T-helper 17 cell (primary cell): Measurements from ENCODE around the gene STT3B. TPM values are rescaled to one million over a fixed set of nuclear protein-coding genes. Genes with fewer than 3 reads are reported as not detected.

ENCODE experiments used
- ATAC-seq: fragments of 150-1000 bp; cut with Tn5 transposase; 2 replicates; pipeline ENCODE4 v1.10.0; 2021; ENCODE audit warnings: mild to moderate bottlenecking, moderate library complexity
- DNase-seq, 3 donors: peaks; one replicate each; pipeline versions ENCODE4 v3.0.0 to v3.0.0-alpha.2; 2020 to 2021
- H3K9me3 ChIP-seq: one replicate; pipeline ENCODE4 v1.7.0; 2013; ENCODE audit warnings: low read length, mild to moderate bottlenecking; ENCODE audit not compliant: control insufficient read depth, poor library complexity, severe bottlenecking
- H3K27ac Mint-ChIP-seq: one replicate; pipeline ENCODE4 v1.8.0; 2022; ENCODE audit warnings: mild to moderate bottlenecking, moderate library complexity, mixed read lengths
- H3K27me3 Mint-ChIP-seq: one replicate; pipeline ENCODE4 v1.8.0; 2022; ENCODE audit warnings: mixed read lengths
- H3K36me3 Mint-ChIP-seq: one replicate; pipeline ENCODE4 v1.8.0; 2022; ENCODE audit warnings: low read depth, mixed read lengths
- H3K4me1 Mint-ChIP-seq: one replicate; pipeline ENCODE4 v1.8.0; 2022; ENCODE audit warnings: mild to moderate bottlenecking, mixed read lengths
- H3K4me3 Mint-ChIP-seq: one replicate; pipeline ENCODE4 v1.8.0; 2022; ENCODE audit warnings: mild to moderate bottlenecking, moderate library complexity, mixed read lengths
- total RNA-seq, 4 donors: library from RNA in 2 of 4; stranded (reverse) in 2 of 4; gene quantifications; one replicate each; pipeline ENCODE4 v1.2.3 and lab custom pipeline; 2022 to 2026

STT3B gene
- total RNA-seq, 2 donors from 2014 or later = 125 to 151 TPM

DNA sequence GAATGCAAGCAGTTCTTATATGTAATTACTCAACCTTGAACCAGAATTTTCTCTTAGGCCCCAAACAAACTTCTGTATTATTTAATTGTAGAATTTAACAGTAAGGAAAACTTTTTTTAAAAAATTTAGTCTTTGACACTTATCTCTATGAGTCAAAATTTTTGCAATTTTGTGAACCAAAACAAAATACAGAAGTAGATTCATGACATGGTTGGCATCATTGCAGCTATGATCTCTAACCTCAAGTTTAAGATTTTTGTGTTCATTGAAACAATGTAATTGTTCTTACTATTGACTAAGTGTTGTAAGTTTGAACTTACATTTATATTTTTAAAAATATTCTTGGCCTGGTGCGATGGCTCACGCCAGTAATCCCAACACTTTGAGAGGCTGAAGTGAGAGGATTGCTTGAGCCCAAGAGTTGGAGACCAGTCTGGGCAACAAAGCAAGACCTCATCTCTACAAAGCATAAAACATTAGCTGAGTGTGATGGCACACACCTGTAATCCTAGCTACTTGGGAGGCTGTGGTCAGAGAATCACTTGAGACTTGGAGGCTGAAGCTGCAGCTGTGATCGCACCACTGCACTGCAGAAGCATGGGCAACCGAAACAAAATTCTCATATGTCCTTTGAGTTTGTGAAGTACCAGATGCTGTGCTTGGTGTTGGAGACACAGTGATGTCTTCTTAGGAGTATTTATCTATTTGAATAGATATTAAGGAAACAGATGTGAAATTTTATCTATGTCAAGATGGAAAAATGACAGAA is 39.7 kb downstream of the STT3B start:
- no peaks in the 10 kb centered on the region for H3K36me3 Mint-ChIP-seq
- ATAC-seq = no peak

DNA sequence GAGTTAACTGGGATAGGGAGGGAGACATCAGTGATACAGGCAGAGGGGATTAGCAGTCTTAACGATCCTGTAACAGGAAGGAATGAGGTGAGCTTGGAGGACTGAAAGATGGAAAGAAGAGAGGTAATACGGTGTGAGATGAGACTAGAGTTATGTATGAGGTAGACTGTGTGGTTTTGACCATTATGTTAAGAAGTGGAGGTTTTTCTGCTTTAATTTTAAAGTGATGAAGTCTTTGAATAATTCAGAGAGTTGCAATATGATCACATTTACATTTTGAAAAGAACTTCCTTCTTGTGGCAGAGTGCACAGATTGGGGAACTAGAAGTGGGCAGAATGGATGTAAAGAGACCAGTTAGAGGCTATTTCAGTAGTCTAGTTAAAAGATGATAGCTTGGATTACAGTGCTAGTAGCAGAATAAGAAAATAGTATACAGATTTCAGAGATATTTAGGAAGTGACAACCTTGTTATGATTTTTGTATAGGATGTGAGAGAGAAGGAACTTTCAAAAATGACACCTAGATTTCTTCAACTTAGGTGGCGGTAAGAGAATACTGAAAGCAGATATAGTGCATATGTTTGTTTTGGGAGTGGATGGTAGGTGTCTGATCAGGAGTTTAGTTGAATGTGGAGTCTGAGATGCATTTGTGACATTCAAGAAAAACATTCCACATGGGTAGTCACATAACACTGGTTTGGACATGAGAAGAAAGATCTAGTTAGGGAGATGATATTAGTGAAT is 40.5 kb downstream of the STT3B start:
- no peak overlapping the region for H3K4me3 Mint-ChIP-seq
- no peak overlapping the region for H3K27ac Mint-ChIP-seq
- no peaks in the 10 kb centered on the region for H3K27me3 Mint-ChIP-seq
- no peak for DNase-seq
- peaks cover 57% of the 10 kb centered on the region for H3K4me1 Mint-ChIP-seq
- peaks cover 2% of the 10 kb centered on the region for H3K36me3 Mint-ChIP-seq
- H3K9me3 ChIP-seq = no peaks in the 10 kb centered on the region
- ATAC-seq = peak; percentile 40

More for the DNA sequence above, 39.7 kb downstream of the STT3B start:
- Mint-ChIP-seq H3K27ac (no peak overlapping the region), H3K4me3 (no peak overlapping the region), H3K4me1 (peaks cover 54% of the 10 kb centered on the region), H3K27me3 (no peaks in the 10 kb centered on the region)
- DNase-seq = no peak
- H3K9me3 ChIP-seq = no peaks in the 10 kb centered on the region

DNA sequence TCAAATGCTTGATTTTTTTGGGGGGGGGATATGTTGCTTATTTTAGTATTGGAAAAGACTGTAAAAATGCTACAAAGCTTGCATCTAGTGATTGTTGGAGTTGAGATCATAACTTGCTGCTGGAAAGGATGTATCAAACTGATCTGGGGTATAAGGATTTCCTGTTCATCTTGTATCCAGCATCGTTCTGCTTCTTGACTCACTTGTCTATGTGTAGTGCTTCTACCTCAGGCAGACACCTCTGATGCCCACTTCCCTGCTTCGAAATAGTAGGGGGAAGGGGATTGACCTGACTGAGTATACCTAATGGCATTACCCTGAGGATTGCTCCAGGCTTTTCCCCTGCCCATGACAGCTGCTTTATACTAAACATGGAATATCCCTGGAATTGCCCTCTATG is 42.7 kb downstream of the STT3B start:
- peaks cover 48% of the 10 kb centered on the region for H3K4me1 Mint-ChIP-seq

DNA sequence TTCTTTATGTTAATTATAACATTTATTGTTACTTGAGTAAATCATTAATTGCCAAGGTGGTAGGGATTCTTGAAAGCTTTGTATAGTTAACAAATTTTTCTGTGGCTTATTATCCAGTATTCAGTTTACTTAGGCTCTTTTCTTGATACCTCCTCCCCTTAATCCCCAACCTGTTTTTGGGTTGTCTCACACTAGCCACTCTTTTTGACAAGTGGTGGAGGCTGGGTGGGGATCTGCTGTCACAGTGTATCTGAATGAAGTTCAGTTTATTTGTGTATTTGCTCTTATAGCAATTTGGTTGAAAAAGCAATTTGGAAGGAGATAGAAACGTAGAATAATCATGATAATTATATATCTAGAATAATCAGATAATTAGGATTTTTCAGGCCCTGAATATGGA is 43.8 kb downstream of the STT3B start:
- Mint-ChIP-seq H3K4me3 (no peak overlapping the region), H3K27me3 (no peaks in the 10 kb centered on the region), H3K27ac (no peak overlapping the region), H3K4me1 (peaks cover 40% of the 10 kb centered on the region), H3K36me3 (peaks cover 4% of the 10 kb centered on the region)
- ATAC-seq (no peak), DNase-seq (no peak)
- H3K9me3 ChIP-seq = no peaks in the 10 kb centered on the region

More for the DNA sequence above, 42.7 kb downstream of the STT3B start:
- no peak overlapping the region for H3K27ac Mint-ChIP-seq
- no peaks in the 10 kb centered on the region for H3K9me3 ChIP-seq
- peaks cover 4% of the 10 kb centered on the region for H3K36me3 Mint-ChIP-seq
- DNase-seq (no peak), ATAC-seq (peak; percentile 69)
- peak overlapping the region; percentile 62 for H3K4me3 Mint-ChIP-seq
- no peaks in the 10 kb centered on the region for H3K27me3 Mint-ChIP-seq

DNA sequence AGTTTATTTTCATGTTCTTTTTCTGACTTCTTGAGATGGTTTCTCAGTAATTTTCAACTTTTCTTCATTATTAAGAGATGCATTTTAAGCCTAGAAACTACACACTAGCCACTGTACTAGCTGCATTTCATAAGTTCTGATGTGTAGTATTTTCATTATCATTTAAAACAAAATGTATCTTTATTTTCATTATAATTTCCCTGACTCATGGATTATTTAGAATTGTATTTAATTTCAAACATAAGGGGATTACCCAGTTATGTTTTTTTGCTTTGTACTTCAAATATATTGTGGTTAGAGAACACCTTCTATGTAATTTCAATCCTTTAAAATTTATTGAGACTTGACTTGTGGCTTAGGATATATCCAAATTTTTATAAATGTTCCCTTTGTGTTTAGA is 44.5 kb downstream of the STT3B start:
- Mint-ChIP-seq H3K27me3 (no peaks in the 10 kb centered on the region), H3K4me3 (no peak overlapping the region), H3K4me1 (peaks cover 45% of the 10 kb centered on the region), H3K36me3 (peaks cover 4% of the 10 kb centered on the region), H3K27ac (peak overlapping the region; percentile 77)
- DNase-seq (no peak), ATAC-seq (no peak)
- H3K9me3 ChIP-seq = no peaks in the 10 kb centered on the region

DNA sequence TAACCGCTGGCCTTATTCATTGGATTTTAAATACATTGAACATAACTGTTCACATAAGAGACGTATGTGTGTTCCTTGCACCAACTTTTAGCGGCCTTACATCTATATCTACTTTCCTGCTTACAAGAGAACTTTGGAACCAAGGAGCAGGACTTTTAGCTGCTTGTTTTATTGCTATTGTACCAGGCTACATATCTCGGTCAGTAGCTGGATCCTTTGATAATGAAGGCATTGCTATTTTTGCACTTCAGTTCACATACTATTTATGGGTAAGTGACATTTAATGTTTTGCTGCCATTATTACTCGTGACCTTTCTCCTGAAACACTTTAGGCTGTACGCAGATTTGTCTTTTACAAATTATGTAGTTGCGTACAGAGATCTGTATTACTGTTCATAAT is 47.1 kb downstream of the STT3B start:
- Mint-ChIP-seq H3K36me3 (peaks cover 6% of the 10 kb centered on the region), H3K4me1 (peaks cover 52% of the 10 kb centered on the region), H3K27ac (no peak overlapping the region), H3K4me3 (no peak overlapping the region), H3K27me3 (no peaks in the 10 kb centered on the region)
- H3K9me3 ChIP-seq = no peaks in the 10 kb centered on the region
- ATAC-seq = no peak
- no peak for DNase-seq

DNA sequence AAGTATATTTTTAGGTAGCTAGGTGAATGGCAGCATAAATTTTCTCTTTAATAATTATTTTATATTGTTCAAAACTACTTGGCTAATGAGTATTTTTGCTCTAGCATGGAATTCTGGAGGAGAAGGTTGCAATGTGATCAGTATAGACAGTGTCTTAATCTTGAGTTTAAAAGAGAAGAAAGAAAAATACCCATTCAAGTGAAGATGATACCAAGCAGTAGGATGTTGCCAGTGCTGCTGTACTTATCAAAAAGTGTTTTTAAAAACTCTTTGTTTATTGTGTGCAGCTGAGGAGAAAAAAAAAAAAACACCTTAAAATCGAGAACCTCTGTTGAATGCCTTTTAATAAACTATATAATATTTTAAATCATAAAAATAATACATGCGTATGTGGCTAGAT is 47.9 kb downstream of the STT3B start:
- ATAC-seq (no peak), DNase-seq (no peak)
- Mint-ChIP-seq H3K27ac (no peak overlapping the region), H3K36me3 (peaks cover 9% of the 10 kb centered on the region), H3K27me3 (no peaks in the 10 kb centered on the region), H3K4me3 (no peak overlapping the region), H3K4me1 (peaks cover 44% of the 10 kb centered on the region)
- no peaks in the 10 kb centered on the region for H3K9me3 ChIP-seq

DNA sequence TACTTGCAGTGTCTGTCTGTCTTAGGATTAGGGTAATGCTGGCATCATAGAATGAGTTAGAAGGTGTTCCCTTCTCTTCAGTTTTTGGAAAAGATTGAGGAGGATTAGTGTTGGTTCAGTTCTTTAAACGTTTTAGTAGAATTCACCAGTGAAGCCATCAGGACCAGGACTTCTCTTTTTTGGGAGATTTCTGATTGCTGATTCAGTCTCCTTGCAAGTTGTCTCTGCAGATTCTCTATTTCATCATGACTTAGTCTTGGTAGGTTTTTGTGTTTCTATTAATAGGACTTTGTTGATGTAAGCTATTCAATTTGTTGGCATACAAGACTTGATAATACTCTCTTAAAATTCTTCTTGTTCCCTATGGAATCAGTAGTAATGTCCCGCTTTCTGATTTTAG is 48.9 kb downstream of the STT3B start:
- Mint-ChIP-seq H3K27me3 (no peaks in the 10 kb centered on the region), H3K36me3 (peaks cover 12% of the 10 kb centered on the region), H3K27ac (no peak overlapping the region), H3K4me1 (peaks cover 42% of the 10 kb centered on the region), H3K4me3 (no peak overlapping the region)
- DNase-seq = no peak
- no peaks in the 10 kb centered on the region for H3K9me3 ChIP-seq
- no peak for ATAC-seq

DNA sequence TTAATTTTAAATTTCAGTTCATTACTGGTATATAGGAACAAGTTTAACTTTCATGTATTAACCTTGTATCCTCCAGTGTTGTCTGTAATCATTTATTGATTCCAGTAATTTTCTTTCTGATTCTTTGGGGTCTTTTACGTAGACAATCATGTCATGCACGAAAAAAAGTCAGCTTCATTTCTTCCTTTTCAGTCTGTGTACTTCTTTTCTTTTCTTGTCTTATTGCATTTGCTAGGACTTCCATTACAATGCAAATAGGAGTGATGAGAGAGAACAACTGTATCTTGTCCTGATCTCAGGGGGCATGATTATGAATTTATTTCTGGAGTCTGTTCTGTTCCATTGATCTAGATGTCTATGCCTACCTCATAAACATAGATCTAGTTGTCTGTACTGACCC is 56.5 kb downstream of the STT3B start:
- no peaks in the 10 kb centered on the region for H3K27me3 Mint-ChIP-seq
- no peak overlapping the region for H3K4me3 Mint-ChIP-seq
- ATAC-seq (no peak), DNase-seq (no peak)
- H3K27ac Mint-ChIP-seq = no peak overlapping the region
- H3K4me1 Mint-ChIP-seq = peaks cover 13% of the 10 kb centered on the region
- peaks cover 3% of the 10 kb centered on the region for H3K9me3 ChIP-seq
- H3K36me3 Mint-ChIP-seq = peaks cover 13% of the 10 kb centered on the region

DNA sequence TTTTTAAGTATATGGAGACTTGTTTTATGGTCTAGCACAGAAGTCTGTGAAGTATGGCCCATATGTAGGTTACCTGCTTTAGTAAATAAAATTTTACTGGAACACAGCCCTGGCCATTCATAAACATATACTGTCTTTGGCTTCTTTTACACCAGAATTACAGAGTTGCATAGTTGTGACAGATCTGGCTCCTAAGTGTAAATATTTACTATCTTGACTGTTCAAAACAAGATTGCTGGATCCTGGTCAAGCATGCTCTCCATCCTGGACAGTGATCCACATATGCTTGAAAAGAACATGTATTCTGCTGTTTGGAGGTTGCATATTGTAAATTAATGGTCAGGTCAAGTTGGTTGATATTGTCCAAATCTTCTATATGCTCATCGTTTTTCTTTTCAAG is 57.9 kb downstream of the STT3B start:
- peaks cover 27% of the 10 kb centered on the region for H3K4me1 Mint-ChIP-seq
- H3K27ac Mint-ChIP-seq = no peak overlapping the region

DNA sequence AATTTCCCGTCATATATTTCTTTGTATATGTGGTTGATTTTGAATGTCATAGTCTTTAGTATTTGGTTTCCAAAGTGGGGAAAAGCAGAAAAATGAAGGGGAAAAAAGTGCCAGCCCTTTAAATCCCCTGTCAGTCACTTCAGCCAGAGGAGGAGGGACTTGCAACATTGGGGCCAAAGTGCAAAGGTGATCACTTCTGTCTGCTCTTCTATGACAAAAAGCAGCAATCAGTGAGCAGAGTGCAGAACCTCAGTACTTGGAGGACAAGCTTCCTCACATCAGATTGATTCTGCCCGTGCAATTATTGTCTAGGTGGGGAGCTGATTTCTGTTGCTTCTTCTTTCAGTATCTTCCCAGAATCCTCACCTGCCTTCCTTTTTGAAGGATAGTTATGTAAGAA is 60.0 kb downstream of the STT3B start:
- peaks cover 32% of the 10 kb centered on the region for H3K4me1 Mint-ChIP-seq

More for the DNA sequence above, 57.9 kb downstream of the STT3B start:
- DNase-seq (no peak), ATAC-seq (no peak)
- H3K4me3 Mint-ChIP-seq = no peak overlapping the region
- H3K27me3 Mint-ChIP-seq = no peaks in the 10 kb centered on the region
- H3K9me3 ChIP-seq = peaks cover 3% of the 10 kb centered on the region
- peaks cover 12% of the 10 kb centered on the region for H3K36me3 Mint-ChIP-seq

DNA sequence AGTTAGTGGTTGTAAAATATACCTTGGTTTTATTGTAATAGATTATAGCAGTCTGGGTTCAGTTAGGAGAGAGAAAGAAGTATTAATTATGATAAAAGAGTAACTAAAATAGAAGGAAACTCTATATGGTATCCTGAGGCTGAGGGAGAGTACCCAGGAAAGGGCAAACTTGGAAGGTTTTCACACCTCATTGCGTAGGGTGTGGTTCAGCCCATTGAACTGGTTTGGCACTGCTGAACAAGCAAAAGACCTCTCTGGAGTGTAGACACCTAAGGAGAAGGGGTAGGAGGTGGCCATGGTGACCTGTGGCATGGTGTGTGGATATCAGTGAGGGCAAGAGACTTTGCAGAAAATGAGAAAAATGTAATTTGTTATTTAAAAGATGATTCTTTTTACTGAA is 63.5 kb downstream of the STT3B start:
- H3K36me3 Mint-ChIP-seq = peaks cover 7% of the 10 kb centered on the region
- no peaks in the 10 kb centered on the region for H3K27me3 Mint-ChIP-seq
- no peaks in the 10 kb centered on the region for H3K9me3 ChIP-seq
- no peak overlapping the region for H3K4me3 Mint-ChIP-seq
- DNase-seq (no peak), ATAC-seq (no peak)
- H3K27ac Mint-ChIP-seq = peak overlapping the region; percentile 78
- peaks cover 32% of the 10 kb centered on the region for H3K4me1 Mint-ChIP-seq

More for the DNA sequence above, 60.0 kb downstream of the STT3B start:
- DNase-seq (no peak), ATAC-seq (no peak)
- Mint-ChIP-seq H3K27ac (no peak overlapping the region), H3K36me3 (peaks cover 9% of the 10 kb centered on the region), H3K27me3 (no peaks in the 10 kb centered on the region), H3K4me3 (no peak overlapping the region)
- peaks cover 3% of the 10 kb centered on the region for H3K9me3 ChIP-seq

DNA sequence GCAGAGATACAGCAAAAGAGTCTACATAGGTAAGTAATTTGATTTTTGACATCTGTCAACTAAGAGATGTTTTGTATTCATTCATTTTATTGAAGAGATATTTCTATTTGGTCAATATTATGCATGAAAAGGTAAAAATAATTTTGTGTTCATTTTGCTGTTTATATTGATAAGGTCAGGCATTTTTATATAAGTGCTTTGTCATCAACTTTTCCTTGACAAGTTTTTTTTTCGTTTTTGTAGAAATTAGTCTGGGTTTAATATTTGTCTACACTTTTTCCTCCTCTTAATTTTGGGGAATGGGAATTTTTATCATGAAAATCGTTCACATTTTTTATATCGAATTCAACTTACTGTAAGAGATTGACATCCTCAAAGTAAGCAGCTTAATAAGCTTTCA is 67.7 kb downstream of the STT3B start:
- Mint-ChIP-seq H3K27me3 (no peaks in the 10 kb centered on the region), H3K27ac (no peak overlapping the region), H3K36me3 (peaks cover 7% of the 10 kb centered on the region), H3K4me1 (peaks cover 15% of the 10 kb centered on the region), H3K4me3 (no peak overlapping the region)
- ATAC-seq = no peak
- no peaks in the 10 kb centered on the region for H3K9me3 ChIP-seq
- DNase-seq = no peak
